ENCODE data around the gene SGSM2. TPM values are rescaled to one million over a fixed set of nuclear protein-coding genes. Genes with fewer than 3 reads are reported as not detected.

The SGSM2 gene
- total and polyA plus RNA-seq, 4 donors, result 5.5 to 17.5 (median 12.4) TPM

GRCh38 chr17:2374549-2375285, 37.4 kb downstream of the SGSM2 start:
- H3K9me3 ChIP-seq (ENCODE audit: control insufficient read depth in 4 of 4, low read length in 3 of 4), result no peaks in the 10 kb centered on the region
- H3K9ac ChIP-seq (ENCODE audit: low read depth in 1 of 2, low read length in 2 of 2), result no peak overlapping the region
- TF ChIP-seq YY1 (IDR thresholded peaks at IDR 0.05) (no peak), JUND (IDR thresholded peaks at IDR 0.05) (no peak), HNF4G (IDR thresholded peaks at IDR 0.05) (no peak), SP1 (IDR thresholded peaks at IDR 0.05) (no peak), REST (IDR thresholded peaks at IDR 0.05) (no peak), RAD21 (IDR thresholded peaks at IDR 0.05) (no peak), GABPA (IDR thresholded peaks at IDR 0.05 in 1 of 2, conservative IDR thresholded peaks at IDR 0.05 in 1 of 2) (no peak), HNF4A (conservative IDR thresholded peaks at IDR 0.05) (no peak), MAX (IDR thresholded peaks at IDR 0.05) (no peak), FOXA2 (IDR thresholded peaks at IDR 0.05) (no peak), ATF3 (IDR thresholded peaks at IDR 0.05) (no peak), TAF1 (conservative IDR thresholded peaks at IDR 0.05) (no peak), CTCF (IDR thresholded peaks at IDR 0.05; ENCODE audit: low read depth, low read length, missing input control) (no peak), NR2F2 (IDR thresholded peaks at IDR 0.05) (no peak), EGR1 (IDR thresholded peaks at IDR 0.05; ENCODE audit: low read depth in 2 of 2) (no peak), RXRA (IDR thresholded peaks at IDR 0.05) (no peak), FOXA1 (IDR thresholded peaks at IDR 0.05) (no peak)
- H3K36me3 ChIP-seq (ENCODE audit: control insufficient read depth in 4 of 4, insufficient read depth in 3 of 4, low read depth in 1 of 4, low read length in 3 of 4), result peaks cover 1 to 26% (median 6%) of the 10 kb centered on the region in 4 donors
- H3K4me1 ChIP-seq (ENCODE audit: control insufficient read depth in 4 of 4, insufficient read depth in 4 of 4, low read length in 3 of 4), result peaks cover 0 to 4% (median under 1%) of the 10 kb centered on the region in 4 donors
- DNase-seq (ENCODE audit: low spot score), result no peak
- H3K4me3 ChIP-seq (ENCODE audit: low read depth in 1 of 3, low read length in 3 of 3), result no peak overlapping the region
- 89% methylated on average over 11 of the region's 11 CpGs for whole genome bisulfite sequencing
- no peak overlapping the region for H3K27ac ChIP-seq (ENCODE audit: low read depth in 1 of 2, low read length in 2 of 2)
- no peaks in the 10 kb centered on the region for H3K27me3 ChIP-seq (ENCODE audit: control insufficient read depth in 4 of 4, insufficient read depth in 4 of 4, low read length in 3 of 4)

GRCh38 chr17:2375406-2375805, 38.1 kb downstream of the SGSM2 start:
- TF ChIP-seq EGR1 (IDR thresholded peaks at IDR 0.05; ENCODE audit: low read depth in 2 of 2), result no peak
- no peak for TF ChIP-seq RXRA (IDR thresholded peaks at IDR 0.05)
- no peak for TF ChIP-seq GABPA (IDR thresholded peaks at IDR 0.05 in 1 of 2, conservative IDR thresholded peaks at IDR 0.05 in 1 of 2)
- no peak for TF ChIP-seq RAD21 (IDR thresholded peaks at IDR 0.05)
- no peak for TF ChIP-seq FOXA1 (IDR thresholded peaks at IDR 0.05)
- no peak for TF ChIP-seq HNF4G (IDR thresholded peaks at IDR 0.05)
- H3K9ac ChIP-seq (ENCODE audit: low read depth in 1 of 2, low read length in 2 of 2), result no peak overlapping the region
- H3K36me3 ChIP-seq (ENCODE audit: control insufficient read depth in 4 of 4, insufficient read depth in 3 of 4, low read depth in 1 of 4, low read length in 3 of 4), result peaks cover 1 to 31% (median 6%) of the 10 kb centered on the region in 4 donors
- no peak overlapping the region for H3K4me3 ChIP-seq (ENCODE audit: low read depth in 1 of 3, low read length in 3 of 3)
- no peaks in the 10 kb centered on the region for H3K9me3 ChIP-seq (ENCODE audit: control insufficient read depth in 4 of 4, low read length in 3 of 4)
- no peak for DNase-seq (ENCODE audit: low spot score)
- H3K27me3 ChIP-seq (ENCODE audit: control insufficient read depth in 4 of 4, insufficient read depth in 4 of 4, low read length in 3 of 4), result no peaks in the 10 kb centered on the region
- H3K27ac ChIP-seq (ENCODE audit: low read depth in 1 of 2, low read length in 2 of 2), result no peak overlapping the region
- WGBS, result 96% methylated on average over 19 of the region's 19 CpGs
- H3K4me1 ChIP-seq (ENCODE audit: control insufficient read depth in 4 of 4, insufficient read depth in 4 of 4, low read length in 3 of 4), result peaks cover 0 to 4% (median 0%) of the 10 kb centered on the region in 4 donors

Data from liver (tissue), 9 donors.